NK-92 treated with Interleukin-12 subunit alpha and Interleukin-12 subunit beta, amount 100 ng/mL, for 24 hours (cell line): ENCODE results near the gene LMNA.

ENCODE experiments used
- DNase-seq: peaks from one replicate; lab custom pipeline; 2025; lab: John Stamatoyannopoulos, UW

The LMNA gene

GRCh38 chr1:156082309-156083091 lies 32.0 kb upstream of the LMNA start, which contains the start of gene MEX3A:
Gene MEX3A (minus strand): TSS chr1:156082465. CDS start chr1:156081998, 467 bp downstream.
- peak; percentile 15 for DNase-seq

DNA sequence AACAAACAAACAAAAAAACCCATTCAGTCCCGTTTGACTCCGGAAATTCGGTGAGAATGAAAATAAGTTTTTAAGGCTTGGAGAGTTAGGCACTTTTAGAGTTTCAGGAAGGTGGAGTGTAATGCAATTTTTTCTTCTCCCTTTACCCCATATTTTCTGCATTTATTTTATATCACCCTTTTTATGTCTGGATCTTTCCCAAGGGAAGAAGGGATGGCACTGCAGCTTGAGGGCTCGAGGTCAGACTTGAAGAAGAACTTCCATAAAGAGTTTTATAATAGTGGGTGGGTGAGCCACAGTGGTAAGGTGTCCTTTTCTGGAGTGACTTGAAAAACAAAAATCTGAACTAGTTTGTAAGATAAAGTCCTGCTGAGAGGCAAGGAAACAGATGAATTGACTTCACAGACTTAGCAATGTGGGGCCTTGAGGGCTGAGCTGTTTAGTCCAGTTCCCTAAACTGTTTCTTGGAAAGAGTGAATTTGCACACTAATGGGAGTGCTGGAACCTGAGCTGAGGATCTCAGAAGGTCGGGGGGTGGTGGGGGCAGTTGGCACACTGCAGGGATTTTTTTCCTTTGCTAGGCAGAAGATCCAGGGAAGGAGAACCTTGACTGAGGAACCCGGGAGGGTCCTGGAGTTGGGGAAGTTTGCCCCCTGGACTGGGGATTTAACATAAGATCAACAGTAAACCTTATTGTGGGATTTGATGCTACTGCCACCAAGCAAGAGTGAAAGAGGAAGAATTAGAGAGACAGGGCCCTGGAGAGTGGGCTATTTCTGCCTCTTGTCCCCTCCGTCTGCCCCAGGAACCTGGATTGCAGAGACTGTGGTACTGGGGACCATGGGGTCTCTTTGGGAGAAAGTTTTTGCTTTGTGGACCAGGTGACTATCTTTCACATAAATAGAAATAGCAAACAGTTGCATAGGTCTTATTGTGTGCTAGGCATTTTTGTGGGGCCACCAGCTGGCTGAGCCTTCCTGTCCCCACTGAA lies 30.4 kb upstream of the LMNA start:
- DNase-seq: no peak

- DNase-seq: no peak
Observed at GRCh38 chr1:156086256-156086662, 28.3 kb upstream of the LMNA start.

DNA sequence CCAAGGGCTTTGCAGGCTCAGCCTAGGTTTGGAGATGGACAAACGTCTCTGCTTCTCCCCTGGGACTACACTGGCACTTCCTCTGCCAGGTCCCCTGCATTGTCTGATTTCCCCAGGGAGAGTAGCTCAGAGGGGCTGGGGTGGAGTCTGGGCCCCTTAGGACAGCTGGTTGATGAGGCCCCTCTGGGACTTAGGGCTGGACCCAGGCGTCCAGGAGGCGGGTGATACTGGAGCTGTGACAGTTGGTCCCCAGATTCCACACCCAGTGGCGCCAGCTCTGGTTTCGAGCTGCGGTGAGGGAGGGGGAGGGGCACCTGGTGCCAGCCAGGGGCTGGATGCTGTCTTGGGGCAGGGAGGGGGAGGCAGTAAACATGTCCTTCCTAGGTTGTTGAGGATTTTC lies 24.8 kb upstream of the LMNA start:
- no peak for DNase-seq

DNA sequence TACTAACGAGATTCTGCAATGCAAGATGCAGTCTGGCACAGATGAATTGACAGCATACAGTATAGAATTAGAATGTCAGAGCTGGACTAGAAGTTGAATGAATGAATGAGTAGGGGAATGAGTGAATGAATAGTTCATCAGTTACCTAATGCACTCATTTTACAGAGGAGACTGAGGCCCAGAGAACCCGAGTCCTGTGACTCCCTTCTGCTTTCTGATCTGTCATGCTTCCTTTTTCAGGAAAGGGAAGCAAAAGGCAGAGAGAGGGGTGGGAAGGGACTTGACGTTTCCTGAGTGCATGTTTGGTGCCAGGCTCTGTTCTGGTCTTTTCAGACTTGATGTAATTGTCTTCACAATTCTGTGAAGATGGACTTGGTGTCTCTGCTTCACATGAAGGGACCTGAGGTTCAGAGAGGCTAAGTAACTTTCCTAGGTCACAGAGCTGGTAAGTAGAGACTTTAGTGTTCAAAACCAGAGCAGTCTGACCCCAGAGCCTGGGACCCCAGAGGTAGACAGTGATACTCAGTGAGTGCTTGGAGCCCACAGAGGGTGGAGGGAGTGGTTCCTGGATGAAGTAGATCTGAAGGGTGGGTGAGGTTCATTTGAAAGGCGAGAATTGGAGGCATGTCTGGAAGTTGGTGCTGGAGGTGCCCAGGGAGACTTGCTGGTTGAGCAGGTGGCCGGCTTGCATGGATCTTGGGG lies 24.2 kb upstream of the LMNA start:
- no peak for DNase-seq

- DNase-seq: peak; percentile 71
Observed at GRCh38 chr1:156090840-156091188, 23.7 kb upstream of the LMNA start.

DNA sequence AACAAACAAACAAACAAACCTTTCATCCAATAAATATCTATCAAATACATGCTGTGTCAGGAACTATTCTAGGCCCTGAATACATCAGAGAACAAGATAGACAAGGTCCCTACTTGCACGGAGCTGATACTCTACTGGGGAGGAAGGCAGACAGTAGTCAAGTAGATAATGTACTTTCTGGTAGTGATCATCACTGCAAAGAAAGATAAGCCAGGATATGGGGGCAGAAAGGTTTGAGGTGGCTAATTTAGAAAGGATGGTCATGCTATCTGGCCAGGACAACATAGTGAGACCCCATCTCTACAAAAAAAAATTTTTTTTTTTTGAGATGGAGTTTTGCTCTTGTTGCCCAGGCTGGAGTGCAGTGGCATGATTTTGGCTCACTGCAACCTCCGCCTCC lies 22.9 kb upstream of the LMNA start:
- DNase-seq: no peak

DNA sequence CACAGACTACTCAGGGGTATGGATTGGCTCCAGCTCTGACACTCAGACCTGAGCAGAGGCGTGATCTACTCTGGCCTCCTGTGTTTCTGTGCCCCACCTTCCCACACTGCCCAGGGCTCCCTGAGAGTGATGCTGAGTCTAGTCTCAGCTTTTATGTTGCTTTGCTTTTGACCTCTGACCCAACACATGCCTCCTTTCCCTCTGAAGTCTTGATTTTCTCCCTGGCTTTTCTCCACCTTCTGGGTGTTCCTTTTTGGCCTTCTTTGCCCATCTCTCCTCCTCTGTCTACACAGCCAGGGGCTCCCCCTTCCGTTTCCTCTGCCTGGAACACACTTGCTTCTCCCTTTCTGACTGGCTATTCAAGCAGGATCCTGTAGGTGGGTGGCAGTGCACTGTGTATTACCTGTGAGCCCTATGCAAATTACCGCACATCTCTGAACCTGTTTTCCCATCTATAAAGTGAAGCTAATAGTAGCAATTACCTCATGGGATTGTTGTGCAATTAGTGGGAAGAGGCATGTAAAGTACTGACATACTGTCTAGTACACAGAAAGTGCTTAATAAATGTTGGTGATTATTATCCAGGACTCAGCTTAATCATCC lies 18.5 kb upstream of the LMNA start:
- no peak for DNase-seq

DNA sequence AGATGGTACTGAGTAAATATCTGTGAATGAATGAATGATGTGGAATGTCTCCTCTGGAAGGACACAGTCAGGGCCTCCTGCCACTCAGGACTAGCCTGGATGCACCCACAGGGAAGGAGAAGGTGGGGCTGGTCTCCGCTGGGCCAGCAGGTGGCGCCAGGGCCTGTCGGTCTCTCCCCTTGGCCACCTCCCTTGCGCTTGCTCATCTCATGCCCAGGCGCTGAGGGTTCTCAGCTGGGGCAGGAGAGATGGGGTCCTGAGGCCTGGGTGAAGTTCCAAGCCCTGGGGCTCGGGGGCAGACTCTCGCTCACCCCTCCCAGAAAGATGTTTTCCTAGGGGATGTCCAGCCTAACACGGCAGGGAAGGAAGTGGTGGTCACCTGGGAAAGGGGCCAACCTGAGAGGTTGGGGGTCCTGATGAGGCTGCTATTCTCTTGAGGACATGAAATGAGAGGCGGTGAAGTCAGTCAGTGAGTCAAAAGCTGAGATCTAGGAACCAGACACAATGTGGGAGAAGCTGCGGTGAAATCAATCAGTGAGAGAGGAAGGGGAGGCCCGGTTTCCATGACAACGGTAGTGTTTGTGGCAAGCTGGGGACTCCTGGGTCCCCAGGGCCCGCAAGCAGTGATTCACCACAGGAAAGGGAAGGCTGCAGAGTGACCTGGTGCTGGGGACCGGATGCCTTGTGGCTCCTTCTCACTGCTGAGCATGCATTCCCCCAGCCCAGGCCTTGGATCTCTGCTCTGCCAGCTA lies 17.7 kb upstream of the LMNA start:
- peak; percentile 88 for DNase-seq

DNA sequence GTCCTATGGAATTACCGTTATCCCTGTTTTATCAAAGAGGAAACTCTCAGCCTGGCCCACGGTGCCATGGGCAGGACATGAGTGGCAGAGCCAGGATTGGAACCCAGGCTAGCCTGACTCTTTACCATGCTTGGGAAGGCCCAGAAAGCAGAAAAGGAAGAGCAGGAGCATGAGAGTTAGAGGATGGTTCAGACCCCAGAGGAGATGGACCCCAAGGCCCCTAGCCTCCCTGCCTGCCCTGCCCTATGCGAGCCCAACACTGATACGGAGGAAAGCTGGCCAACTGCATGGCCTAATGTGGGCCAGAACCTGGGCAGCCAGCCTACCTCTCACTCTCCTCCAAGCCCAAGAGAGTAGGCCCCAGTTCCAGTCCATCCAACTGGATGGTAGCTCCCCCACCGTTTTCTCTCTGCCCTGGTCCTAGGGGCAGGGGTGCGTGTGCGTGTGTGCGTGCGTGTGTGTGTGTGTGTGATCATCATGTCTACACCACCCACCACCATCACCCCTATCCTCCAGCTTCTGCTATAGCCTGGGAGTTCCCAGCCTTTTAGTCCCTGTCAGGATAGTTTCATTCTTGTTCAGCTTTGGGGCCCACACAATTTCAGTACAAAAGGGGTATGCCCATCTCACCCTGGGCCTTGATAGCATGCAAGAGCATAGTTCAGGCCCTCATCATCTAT lies 16.9 kb upstream of the LMNA start:
- DNase-seq: no peak

GRCh38 chr1:156098784-156099183 lies 15.7 kb upstream of the LMNA start:
- no peak for DNase-seq

DNA sequence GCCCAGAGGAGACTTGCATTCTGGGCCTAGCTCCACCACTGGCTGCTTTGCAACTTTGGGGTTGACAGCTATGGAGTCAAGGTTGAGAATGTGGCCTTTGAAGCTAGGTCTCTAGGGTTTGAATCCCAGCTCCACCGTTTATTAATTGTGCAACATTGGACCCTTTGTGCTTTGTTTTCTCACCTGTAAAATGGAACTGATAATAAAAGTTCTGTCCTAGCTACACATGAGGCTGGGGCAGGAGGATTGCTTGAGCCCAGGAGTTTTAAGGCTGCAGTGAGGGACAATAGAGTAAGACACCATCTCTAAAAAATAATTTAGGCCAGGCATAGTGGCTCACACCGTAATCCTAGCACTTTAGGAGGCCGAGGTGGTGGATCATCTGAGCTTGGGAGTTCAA lies 15.2 kb upstream of the LMNA start:
- DNase-seq: no peak

DNA sequence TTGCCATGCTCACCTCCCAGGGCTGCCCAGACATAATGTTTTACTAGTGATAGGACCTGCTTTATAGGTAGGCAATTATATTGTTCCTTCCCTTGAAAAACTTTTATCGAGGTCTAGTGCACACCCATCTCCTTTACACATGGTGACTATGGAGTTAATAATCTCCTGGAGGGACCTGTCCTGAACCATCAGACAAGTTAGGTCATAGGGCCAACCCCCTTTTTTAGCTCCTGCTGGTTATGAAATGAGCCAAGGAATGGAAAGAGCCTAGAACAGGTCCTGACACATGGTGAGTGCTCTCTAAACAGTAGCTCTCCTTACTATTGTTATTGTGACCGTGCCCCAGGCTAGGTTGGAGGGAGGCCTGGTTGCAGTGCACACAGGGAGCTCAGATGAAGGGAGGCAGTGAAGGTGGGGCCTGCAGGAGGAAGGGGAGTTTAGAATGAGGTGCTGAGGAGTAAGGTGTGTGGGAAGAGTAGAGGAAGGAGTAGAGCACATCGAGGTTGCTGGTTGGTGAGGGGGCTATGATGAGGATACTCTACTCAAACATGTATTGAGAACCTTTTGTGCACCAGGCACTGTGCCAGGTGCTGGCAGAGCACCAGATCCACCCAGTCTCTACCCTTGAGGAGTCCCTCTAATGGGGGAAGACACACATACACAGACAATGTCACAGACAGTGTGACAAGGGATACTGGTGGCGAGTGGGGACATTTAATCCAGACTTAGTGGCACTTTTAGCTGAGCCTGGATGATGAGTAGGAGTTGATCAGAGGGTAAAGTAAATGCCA lies 14.1 kb upstream of the LMNA start:
- no peak for DNase-seq

DNA sequence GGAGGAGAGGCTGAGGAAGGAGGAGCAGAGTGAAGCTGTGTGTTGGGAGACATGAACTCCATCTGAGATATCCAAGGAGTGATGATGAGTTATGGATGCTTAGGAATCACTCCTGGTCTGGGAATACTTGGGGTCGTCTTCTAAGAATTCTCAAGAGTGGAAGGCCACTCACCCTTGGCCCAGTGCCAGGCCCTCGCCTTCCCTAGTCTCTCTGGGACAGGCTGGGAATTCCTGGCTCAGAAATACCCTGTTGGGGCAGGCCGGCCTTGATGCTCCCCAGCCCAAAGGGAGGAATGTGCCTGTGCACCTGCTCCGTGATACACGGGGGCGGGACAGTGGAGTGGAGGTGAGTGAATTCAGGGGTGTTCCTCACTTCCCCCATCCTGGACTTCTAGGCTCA lies 12.6 kb upstream of the LMNA start:
- DNase-seq: no peak

DNA sequence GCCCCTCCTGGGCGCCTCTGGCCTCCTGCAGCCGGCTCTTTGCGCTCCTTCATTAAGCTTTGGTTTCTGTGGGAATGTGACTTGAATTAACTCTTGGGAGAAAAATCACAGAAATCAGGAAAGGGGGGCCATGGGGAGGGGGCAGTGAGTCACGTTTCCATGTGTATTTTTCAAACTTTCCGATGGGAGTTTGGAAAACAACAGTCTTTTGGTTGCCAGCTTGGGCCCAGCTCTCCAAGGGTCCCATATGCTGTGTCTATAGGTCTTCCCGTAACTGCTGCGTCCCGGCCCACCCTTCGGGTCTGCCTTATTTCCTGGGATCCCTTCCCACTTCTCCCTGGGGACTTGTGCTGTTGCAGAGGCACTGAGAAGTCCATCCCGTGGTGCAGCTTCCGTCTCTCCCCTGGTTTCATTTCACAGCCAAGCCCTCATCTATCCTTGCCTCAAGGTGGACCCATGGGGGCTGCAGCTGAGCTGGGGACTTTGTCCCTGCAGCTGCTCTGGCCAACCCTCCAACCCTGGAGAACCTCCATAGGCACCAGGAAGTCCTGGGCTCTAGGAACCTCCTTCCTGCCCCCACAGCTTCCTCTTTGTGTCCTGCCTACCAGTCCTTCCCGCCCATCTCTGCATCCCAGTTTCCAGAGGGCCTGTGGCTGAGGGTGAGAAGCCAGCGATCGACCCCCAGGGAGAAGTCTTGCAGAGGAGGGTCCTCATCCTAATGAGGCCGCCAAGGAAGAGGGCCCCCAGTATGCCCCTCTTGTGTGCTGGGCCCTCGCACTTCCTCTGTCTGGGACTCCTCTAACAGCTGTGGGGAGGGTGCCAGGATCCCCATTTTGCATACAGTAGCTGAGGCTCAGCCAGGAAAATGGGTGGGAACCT lies 11.6 kb upstream of the LMNA start:
- no peak for DNase-seq

- DNase-seq: no peak
Observed at GRCh38 chr1:156103521-156103947, 11.0 kb upstream of the LMNA start.

DNA sequence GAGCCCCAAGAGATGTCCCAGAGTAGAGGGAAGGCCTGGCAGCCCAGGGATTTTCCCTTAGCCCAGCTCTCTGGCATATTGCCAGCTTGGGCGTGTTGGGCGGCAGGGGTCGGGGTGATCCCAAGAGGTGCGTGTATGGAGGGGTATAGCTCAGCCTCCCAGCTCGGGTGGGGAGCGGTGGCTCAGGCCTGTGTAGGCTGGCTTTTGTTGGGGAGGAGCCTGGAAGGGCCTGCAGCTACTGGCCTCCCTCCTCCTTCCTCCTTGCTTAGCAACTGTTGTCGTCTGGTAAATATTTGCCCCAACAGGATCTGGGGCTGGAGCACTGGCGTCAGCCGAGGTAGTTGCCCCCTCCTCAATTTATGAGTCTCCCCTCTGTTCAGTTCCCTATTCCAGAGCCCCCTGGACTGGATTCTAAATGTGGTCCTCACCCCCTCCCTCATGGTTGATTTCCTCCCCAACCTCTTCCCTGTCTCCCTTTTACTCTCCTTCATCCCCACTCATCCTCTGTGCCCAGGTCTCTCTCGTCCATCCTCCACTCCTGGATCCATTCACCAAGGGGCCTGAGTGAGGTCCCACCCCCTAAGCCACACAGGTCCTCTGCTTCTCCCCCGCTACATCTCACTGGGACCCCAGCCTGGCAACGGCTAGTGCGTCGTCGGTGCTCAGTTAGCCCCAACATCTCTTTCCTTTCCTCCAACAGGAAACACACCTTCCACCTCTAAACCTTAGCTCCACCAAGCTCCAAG lies 10.3 kb upstream of the LMNA start:
- DNase-seq: no peak
